HepG2 (cell line): ENCODE results near the gene KLF6. TPM values are rescaled to one million over a fixed set of nuclear protein-coding genes. Genes with fewer than 3 reads are reported as not detected.

ENCODE experiments used
- GABPA ChIP-seq, 2 experiments: IDR thresholded peaks; 2 replicates each; pipeline ENCODE4 v1.6.1; 2011 to 2016; ENCODE audit warnings: low read depth in 2 of 2, low read length in 1 of 2, missing biosample characterization in 1 of 2, missing genetic modification characterization in 1 of 2
- HOXA5 ChIP-seq: sonication (generic); formaldehyde crosslinking; IDR thresholded peaks from 2 replicates; pipeline ENCODE4 v1.4.0; 2020; ENCODE audit warnings: missing genetic modification reagents
- KAT7 ChIP-seq: IDR thresholded peaks from 2 replicates; pipeline ENCODE4 v1.6.1; 2018; ENCODE audit warnings: borderline replicate concordance, missing compliant biosample characterization
- KLF11 ChIP-seq: IDR thresholded peaks from 2 replicates; pipeline ENCODE4 v1.6.1; 2016; ENCODE audit warnings: missing compliant biosample characterization
- KLF16 ChIP-seq, 2 experiments: sonication (generic) in 1 of 2; formaldehyde crosslinking in 1 of 2; IDR thresholded peaks; 2 replicates each; pipeline versions ENCODE4 v1.6.1 to v1.8.0; 2016 to 2023; ENCODE audit warnings: missing genetic modification reagents in 2 of 2, missing compliant biosample characterization in 1 of 2
- NCOA1 ChIP-seq: sonication (generic); formaldehyde crosslinking; IDR thresholded peaks from 2 replicates; pipeline ENCODE4 v1.9.0; 2021; ENCODE audit warnings: missing genetic modification reagents
- NR3C1 ChIP-seq: sonication (generic); formaldehyde crosslinking; IDR thresholded peaks from 2 replicates; pipeline ENCODE4 v1.4.0; 2020; ENCODE audit warnings: missing genetic modification reagents
- SMARCE1 ChIP-seq: fragments of 450-650 bp; IDR thresholded peaks from 2 replicates; pipeline ENCODE4 v1.6.1; 2017; ENCODE audit warnings: borderline replicate concordance
- SOX13 ChIP-seq, 3 experiments: fragments of 450-650 bp in 1 of 3; sonication (generic) in 1 of 3; formaldehyde crosslinking in 1 of 3; IDR thresholded peaks in 2 of 3; conservative IDR thresholded peaks in 1 of 3; 2 replicates each; pipeline versions ENCODE4 v1.5.0 to v1.6.1; 2016 to 2020; ENCODE audit warnings: antibody characterized with exemption in 1 of 3, mild to moderate bottlenecking in 1 of 3, missing compliant biosample characterization in 1 of 3, missing genetic modification reagents in 1 of 3, moderate library complexity in 1 of 3
- SPEN ChIP-seq: sonication (generic); formaldehyde crosslinking; IDR thresholded peaks from 2 replicates; pipeline ENCODE4 v1.5.1; 2020; ENCODE audit warnings: low read depth, mild to moderate bottlenecking, missing genetic modification reagents
- ZFP36 ChIP-seq: fragments of 150-350 bp; IDR thresholded peaks from 2 replicates; pipeline ENCODE4 v1.6.1; 2018; ENCODE audit warnings: borderline replicate concordance, low read length, low read depth; ENCODE audit not compliant: partially characterized antibody
- ZNF263 ChIP-seq: sonication (generic); formaldehyde crosslinking; IDR thresholded peaks from 2 replicates; pipeline ENCODE4 v1.4.0; 2020; ENCODE audit warnings: missing genetic modification reagents
- ZNF383 ChIP-seq: sonication (generic); formaldehyde crosslinking; IDR thresholded peaks from 2 replicates; pipeline ENCODE4 v1.4.0; 2020; ENCODE audit warnings: missing genetic modification reagents, mild to moderate bottlenecking, borderline replicate concordance
- ZNF446 ChIP-seq: sonication (generic); formaldehyde crosslinking; IDR thresholded peaks from 2 replicates; pipeline ENCODE4 v1.5.0; 2020; ENCODE audit warnings: mild to moderate bottlenecking, missing genetic modification reagents
- ZNF547 ChIP-seq: sonication (generic); formaldehyde crosslinking; IDR thresholded peaks from 2 replicates; pipeline ENCODE4 v1.5.1; 2020; ENCODE audit warnings: mild to moderate bottlenecking, missing genetic modification reagents
- polyA plus RNA-seq, 8 experiments: library from polyadenylated mRNA; depleted of rRNA in 3 of 8; stranded (reverse) in 7 of 8; unstranded in 1 of 8; fragments of >200 nt; fragmentation: Illumina TruSeq in 4 of 8; extraction: Trizol in 4 of 8; gene quantifications; 2 replicates each; pipeline versions ENCODE4 v1.2.1 to v1.2.3, GENCODE V29; 2011 to 2016; ENCODE audit warnings: low read depth in 4 of 8, missing spikeins in 1 of 8, mixed read lengths in 1 of 8; ENCODE audit not compliant: insufficient read depth in 1 of 8
- total RNA-seq, 5 experiments: library from RNA; depleted of rRNA; stranded (reverse); fragments of >200 nt; fragmentation: Illumina TruSeq; extraction: Trizol; gene quantifications; 2 replicates each; pipeline ENCODE4 v1.2.3, GENCODE V29; 2016; ENCODE audit warnings: low read depth in 1 of 5
- TF ChIP-seq, protein P1 (sequence below): sonication (generic); formaldehyde crosslinking; IDR thresholded peaks from 2 replicates; pipeline ENCODE4 v1.8.1; 2023; ENCODE audit warnings: mild to moderate bottlenecking, missing genetic modification reagents
- TF ChIP-seq, protein P2 (sequence below): sonication (generic); formaldehyde crosslinking; IDR thresholded peaks from 2 replicates; pipeline ENCODE4 v1.5.0; 2020; ENCODE audit warnings: missing genetic modification reagents, mild to moderate bottlenecking, borderline replicate concordance
- TF ChIP-seq, protein P3 (sequence below): sonication (generic); formaldehyde crosslinking; conservative IDR thresholded peaks from 2 replicates; pipeline ENCODE4 v1.4.0; 2020; ENCODE audit warnings: missing genetic modification reagents
- TF ChIP-seq, protein P4 (sequence below): sonication (generic); formaldehyde crosslinking; conservative IDR thresholded peaks from 2 replicates; pipeline ENCODE4 v1.8.1; 2023; ENCODE audit warnings: missing genetic modification reagents
- TF ChIP-seq, protein P5 (sequence below): sonication (generic); formaldehyde crosslinking; IDR thresholded peaks from 2 replicates; pipeline ENCODE4 v1.8.0; 2022; ENCODE audit warnings: mild to moderate bottlenecking, missing genetic modification reagents, borderline replicate concordance
- TF ChIP-seq, protein P6 (sequence below): sonication (generic); formaldehyde crosslinking; IDR thresholded peaks from 2 replicates; pipeline ENCODE4 v1.8.1; 2023; ENCODE audit warnings: mild to moderate bottlenecking, inconsistent platforms, moderate library complexity, missing genetic modification reagents, borderline replicate concordance

KLF6 gene
- total and polyA plus RNA-seq, 2 of the 13 experiments (the other 11 are each of a cell fraction or from before 2014, with no cell fraction given), result 27.0 to 71.9 TPM

DNA sequence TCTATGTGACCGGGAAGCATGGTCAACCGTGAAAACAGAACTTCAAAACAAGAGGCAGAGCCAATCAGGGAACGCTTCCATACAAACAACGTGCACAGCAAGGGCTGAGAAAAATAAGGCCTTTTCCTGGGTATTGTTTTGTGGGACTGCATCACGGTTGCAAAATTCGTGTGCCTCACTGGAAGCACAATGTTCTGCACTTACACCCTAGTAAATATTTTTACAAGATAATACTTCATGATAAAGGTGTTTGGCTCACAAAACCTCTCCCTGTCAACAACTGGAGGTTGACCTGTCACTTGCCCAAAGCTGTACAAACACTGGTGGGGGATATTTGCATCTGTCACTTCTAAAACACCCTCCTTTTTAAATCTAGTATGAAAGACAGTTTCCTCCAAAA lies 37.0 kb downstream of the KLF6 start (continued):
- TF ChIP-seq ZNF263 (no peak), KLF11 (CRISPR knock-in tag) (no peak), ZNF383 (CRISPR knock-in tag) (no peak), KAT7 (CRISPR knock-in tag) (no peak), HOXA5 (CRISPR knock-in tag) (no peak), SPEN (CRISPR knock-in tag) (no peak; the same call in 1 of the 2 replicates), ZNF446 (CRISPR knock-in tag) (no peak), ZNF547 (CRISPR knock-in tag) (no peak), NCOA1 (CRISPR knock-in tag) (no peak), NR3C1 (CRISPR knock-in tag) (no peak), GABPA (IDR thresholded peaks at IDR 0.05; ENCODE audit: low read depth, low read length) (no peak), GABPA (CRISPR knock-in tag; IDR thresholded peaks at IDR 0.05; ENCODE audit: low read depth) (no peak), ZFP36 (no peak), KLF16 (CRISPR knock-in tag; IDR thresholded peaks at IDR 0.05) (peak in 1 of 2 experiments; percentile 37; a peak in 1 of 4 replicates), SOX13 (IDR thresholded peaks at IDR 0.05) (peak; percentile 82), SOX13 (CRISPR knock-in tag; conservative IDR thresholded peaks at IDR 0.05 in 1 of 2, IDR thresholded peaks at IDR 0.05 in 1 of 2) (peak in 1 of 2 experiments; percentile 96; a peak in 2 of 4 replicates), SMARCE1 (no peak)
- TF ChIP-seq, protein P1, sequence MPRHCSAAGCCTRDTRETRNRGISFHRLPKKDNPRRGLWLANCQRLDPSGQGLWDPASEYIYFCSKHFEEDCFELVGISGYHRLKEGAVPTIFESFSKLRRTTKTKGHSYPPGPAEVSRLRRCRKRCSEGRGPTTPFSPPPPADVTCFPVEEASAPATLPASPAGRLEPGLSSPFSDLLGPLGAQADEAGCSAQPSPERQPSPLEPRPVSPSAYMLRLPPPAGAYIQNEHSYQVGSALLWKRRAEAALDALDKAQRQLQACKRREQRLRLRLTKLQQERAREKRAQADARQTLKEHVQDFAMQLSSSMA, result no peak
- TF ChIP-seq, protein P2, sequence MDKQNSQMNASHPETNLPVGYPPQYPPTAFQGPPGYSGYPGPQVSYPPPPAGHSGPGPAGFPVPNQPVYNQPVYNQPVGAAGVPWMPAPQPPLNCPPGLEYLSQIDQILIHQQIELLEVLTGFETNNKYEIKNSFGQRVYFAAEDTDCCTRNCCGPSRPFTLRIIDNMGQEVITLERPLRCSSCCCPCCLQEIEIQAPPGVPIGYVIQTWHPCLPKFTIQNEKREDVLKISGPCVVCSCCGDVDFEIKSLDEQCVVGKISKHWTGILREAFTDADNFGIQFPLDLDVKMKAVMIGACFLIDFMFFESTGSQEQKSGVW (CRISPR knock-in tag), result no peak
- TF ChIP-seq, protein P3, sequence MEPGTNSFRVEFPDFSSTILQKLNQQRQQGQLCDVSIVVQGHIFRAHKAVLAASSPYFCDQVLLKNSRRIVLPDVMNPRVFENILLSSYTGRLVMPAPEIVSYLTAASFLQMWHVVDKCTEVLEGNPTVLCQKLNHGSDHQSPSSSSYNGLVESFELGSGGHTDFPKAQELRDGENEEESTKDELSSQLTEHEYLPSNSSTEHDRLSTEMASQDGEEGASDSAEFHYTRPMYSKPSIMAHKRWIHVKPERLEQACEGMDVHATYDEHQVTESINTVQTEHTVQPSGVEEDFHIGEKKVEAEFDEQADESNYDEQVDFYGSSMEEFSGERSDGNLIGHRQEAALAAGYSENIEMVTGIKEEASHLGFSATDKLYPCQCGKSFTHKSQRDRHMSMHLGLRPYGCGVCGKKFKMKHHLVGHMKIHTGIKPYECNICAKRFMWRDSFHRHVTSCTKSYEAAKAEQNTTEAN (CRISPR knock-in tag), result 0 out of 2 replicates have a peak, but pooled peaks have one; percentile 29
- TF ChIP-seq, protein P4, sequence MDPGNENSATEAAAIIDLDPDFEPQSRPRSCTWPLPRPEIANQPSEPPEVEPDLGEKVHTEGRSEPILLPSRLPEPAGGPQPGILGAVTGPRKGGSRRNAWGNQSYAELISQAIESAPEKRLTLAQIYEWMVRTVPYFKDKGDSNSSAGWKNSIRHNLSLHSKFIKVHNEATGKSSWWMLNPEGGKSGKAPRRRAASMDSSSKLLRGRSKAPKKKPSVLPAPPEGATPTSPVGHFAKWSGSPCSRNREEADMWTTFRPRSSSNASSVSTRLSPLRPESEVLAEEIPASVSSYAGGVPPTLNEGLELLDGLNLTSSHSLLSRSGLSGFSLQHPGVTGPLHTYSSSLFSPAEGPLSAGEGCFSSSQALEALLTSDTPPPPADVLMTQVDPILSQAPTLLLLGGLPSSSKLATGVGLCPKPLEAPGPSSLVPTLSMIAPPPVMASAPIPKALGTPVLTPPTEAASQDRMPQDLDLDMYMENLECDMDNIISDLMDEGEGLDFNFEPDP (CRISPR knock-in tag), result no peak
- TF ChIP-seq, protein P5, sequence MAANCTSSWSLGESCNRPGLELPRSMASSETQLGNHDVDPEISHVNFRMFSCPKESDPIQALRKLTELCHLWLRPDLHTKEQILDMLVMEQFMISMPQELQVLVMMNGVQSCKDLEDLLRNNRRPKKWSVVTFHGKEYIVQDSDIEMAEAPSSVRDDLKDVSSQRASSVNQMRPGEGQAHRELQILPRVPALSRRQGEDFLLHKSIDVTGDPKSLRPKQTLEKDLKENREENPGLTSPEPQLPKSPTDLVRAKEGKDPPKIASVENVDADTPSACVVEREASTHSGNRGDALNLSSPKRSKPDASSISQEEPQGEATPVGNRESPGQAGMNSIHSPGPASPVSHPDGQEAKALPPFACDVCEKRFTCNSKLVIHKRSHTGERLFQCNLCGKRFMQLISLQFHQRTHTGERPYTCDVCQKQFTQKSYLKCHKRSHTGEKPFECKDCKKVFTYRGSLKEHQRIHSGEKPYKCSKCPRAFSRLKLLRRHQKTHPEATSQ (CRISPR knock-in tag), result no peak
- TF ChIP-seq, protein P6, sequence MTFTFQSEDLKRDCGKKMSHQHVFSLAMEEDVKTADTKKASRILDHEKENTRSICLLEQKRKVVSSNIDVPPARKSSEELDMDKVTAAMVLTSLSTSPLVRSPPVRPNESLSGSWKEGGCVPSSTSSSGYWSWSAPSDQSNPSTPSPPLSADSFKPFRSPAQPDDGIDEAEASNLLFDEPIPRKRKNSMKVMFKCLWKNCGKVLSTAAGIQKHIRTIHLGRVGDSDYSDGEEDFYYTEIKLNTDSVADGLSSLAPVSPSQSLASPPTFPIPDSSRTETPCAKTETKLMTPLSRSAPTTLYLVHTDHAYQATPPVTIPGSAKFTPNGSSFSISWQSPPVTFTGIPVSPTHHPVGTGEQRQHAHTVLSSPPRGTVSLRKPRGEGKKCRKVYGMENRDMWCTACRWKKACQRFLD (CRISPR knock-in tag), result no peak
